NCI-H2081 (cell line): ENCODE data around the gene AURKB.
"Not testable (repeated sequence)": the region's sequence is repeated elsewhere in the genome, so short reads cannot be mapped to it uniquely, and the experiment has no call there.

Source experiments
- DNase-seq, 2 experiments: peaks; one replicate each; lab custom pipeline; 2025; lab: John Stamatoyannopoulos, UW

Gene AURKB

GRCh38 chr17:8187517-8188262 lies 22.7 kb downstream of the AURKB start:
- DNase-seq, result peak; percentile 89 to 93

- DNase-seq, result peak; percentile 90
Measured at GRCh38 chr17:8186787-8187516, 23.4 kb downstream of the AURKB start.

- DNase-seq, result no peak
Measured at GRCh38 chr17:8186446-8186786, 24.0 kb downstream of the AURKB start.

GRCh38 chr17:8185582-8186445 lies 24.6 kb downstream of the AURKB start:
- peak; percentile 51 to 60 for DNase-seq

- DNase-seq, result no peak
Measured at GRCh38 chr17:8176998-8177731, 33.2 kb downstream of the AURKB start.

DNA sequence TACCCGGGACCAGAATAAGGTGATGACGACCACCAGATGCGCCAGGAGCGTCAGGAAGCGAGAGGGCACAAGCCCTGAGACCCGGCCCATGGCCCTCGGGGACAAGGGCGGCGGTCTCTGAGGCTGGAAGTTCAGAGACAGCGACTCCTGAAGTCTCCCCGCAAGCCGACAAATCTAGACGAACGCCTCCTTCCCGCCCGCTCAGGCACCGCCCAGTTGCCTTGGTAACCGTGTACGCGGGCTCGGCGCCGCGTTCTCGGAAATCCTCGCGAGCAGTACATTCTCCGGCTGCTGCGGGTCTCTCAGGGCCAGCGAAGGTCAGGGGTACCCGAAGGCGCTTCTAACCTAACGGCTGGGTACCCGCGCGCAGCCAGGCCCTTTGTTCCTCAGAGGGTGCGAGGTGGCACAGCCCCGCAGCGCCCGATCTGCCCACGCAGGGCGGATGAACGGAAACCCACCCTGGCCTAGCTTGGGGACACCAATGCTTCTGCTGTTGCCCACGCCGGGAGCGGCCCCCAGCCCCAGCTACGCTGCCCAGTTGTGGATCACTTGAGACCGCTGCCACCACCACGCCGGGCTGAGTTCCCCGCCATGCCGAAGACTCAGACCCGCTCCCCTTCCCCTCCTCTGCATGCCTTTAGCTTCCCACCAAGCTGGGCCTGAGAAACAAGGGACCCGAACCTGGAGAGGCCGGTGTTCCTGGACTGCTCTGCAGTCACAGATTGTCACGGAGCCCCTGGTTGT lies 34.0 kb downstream of the AURKB start, which contains the start of gene TMEM107:
Gene TMEM107 (minus strand): TSS at position 184 of the 744 bp plus-strand sequence. CDS start 94 bp downstream, at position 90.
- DNase-seq, result peak; percentile 74 to 83

- DNase-seq, result peak in 1 of 2 experiments; percentile 14
Measured at GRCh38 chr17:8175795-8176196, 34.6 kb downstream of the AURKB start.

GRCh38 chr17:8173871-8174322 lies 36.5 kb downstream of the AURKB start:
- DNase-seq, result no peak

- DNase-seq, result peak; percentile 67 to 92
Measured at GRCh38 chr17:8173056-8173870, 37.1 kb downstream of the AURKB start.

DNA sequence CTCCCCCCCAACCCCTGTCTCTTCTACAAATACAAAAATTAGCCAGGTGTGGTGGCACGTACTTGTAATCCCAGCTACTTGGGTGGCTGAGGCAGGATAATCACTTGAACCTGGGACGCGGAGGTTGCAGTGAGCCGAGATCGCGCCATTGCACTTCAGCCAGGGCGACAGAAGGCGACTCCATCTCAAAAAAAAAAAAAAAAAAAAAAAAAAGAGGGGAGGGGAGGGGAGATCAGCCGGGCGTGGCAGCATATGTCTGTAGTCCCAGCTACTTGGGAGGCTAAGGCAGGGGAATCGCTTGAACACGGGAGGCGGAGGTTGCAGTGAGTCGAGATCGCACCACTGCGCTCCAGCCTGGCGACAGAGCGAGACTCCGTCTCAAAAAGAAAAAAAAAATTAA lies 40.2 kb downstream of the AURKB start:
- not testable (repeated sequence) for DNase-seq

DNA sequence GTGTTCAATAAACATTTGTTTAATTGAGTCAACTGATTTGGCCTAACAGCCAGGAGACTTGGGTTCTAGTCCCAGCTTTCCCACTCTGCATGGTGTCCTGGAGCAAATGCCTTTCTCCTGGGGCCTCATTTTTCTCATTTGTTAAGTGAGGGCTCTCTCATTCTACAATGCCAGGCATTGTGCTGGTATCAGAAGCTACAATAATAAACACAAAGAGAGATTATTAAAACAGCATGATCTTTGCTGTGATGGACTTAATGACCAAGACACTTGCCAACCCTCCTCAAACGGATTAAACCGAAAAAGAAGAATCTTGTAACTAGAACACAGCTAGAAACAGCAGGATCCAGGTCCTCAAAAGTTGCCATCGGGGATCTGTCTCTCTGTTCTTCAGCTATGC lies 42.8 kb downstream of the AURKB start:
- DNase-seq, result no peak

DNA sequence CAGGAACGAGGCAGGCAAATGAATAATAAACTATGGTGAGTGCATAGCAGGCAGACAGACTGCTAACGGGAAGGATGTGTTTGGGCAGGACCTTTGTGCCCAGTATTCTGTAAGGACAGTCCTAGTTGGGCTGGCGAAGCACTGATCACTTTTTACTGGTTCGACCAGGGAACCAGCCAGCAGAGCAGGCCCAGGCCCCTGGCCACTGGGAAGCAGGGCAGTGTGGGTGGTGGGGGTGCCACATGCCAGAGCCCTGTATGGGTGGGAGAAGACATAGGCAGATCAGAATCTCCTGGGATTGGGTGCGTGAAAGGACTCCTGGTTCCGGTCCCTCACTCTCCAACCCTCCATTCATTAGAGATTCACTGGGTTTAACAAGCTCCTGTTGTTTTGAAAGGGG lies 43.6 kb downstream of the AURKB start:
- DNase-seq, result no peak

DNA sequence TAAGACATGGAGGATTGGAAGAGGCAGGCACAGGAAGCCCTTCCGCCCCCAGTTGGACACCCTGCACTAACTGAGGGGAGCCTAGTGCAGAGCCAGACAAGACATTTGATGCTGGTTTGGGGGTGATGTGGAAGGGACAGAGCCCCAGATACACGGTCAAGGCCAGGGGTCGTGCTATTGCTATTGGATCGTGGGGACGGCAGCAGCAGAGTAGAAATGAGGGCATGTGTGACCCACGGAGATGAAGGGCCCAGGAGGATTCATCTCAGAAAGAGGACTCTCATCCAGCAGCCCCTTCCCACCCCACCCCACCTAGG lies 45.6 kb downstream of the AURKB start:
- DNase-seq, result no peak

DNA sequence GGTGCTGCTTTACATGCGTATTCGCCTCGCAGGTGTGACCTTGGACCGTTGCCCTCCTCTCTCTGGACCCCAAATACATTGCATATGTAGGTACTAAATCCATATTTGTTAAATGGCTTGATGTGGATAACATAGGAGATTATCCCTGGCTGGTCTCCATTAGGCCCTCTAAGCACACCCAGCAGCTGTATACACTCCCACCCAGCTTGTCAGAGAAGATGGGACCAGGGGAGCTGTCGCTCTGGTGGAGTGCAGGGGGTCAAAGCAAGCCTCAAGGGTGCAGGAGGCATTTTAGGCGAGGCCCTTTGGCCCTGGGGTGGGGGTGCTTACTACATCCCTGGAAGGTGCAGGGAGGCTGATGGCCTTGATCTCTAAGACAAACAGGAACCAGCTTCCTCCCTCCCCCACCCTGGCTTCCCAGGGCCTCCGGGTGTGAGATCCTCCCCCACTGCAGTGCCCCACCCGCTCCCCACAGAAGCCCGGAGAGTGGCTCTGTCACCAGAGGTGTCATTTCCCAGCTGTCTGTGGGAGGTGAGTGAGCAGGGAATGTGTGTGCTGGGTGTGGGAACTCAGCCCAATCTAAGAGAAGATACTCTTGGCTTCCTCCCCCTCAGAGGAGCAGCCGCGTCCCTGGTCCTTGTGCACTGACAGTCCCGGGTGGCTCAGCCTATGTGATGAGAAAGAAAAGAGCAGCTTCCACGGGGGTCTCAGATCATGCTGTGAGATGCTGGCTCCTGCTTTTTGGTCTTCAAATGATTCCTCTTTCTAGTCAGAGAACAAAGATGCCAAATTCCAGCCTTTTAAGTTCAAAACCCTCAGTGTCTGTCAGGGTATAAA lies 46.2 kb downstream of the AURKB start:
- DNase-seq, result no peak

DNA sequence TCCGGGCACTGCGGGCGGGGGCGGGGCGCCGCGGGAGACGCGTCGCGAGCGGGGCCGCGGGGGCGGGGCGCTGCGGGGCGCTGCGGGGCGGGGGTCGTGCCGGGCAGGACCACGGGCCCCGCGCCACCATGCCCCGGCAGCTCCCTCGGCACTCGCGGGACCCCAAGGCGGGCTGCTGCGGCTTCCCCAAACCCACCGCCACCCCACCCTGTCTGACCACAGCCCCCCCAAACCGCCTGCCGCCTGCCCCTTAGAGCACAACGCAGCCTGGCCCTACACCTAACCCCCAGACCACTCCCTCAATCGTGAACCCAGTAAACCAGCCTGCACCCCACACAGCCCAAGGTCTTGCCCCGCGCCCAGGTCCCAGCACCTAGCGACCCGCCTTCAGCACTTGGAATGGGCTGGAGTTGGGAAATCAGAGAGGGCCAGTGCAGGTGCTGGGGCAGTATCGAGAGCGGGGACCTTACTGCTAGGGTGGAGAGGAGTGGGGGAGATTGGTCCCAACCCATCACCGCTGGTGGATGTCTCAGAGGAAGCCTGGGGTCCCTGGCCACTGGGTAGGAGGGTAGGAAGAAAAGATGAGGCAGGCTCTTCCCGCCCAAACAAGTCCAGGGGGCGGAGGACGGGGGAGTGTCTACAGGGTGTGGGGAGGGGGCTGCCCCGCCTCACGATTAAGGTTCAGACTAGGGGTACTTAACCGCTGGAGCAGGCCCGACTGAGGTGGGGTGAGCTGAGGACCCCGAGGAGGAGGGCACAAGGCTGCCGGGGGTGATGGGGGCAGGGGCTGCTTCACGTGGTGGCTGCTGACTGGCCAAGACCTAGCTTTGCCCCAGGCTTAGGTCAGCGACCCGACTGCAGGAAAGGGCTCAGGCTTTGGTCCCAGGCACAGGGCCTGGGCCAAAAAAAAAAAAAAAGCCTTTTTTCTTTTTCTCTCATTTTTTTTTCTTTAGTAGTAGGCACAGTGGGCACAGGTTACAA lies 47.1 kb downstream of the AURKB start:
- DNase-seq, result no peak

DNA sequence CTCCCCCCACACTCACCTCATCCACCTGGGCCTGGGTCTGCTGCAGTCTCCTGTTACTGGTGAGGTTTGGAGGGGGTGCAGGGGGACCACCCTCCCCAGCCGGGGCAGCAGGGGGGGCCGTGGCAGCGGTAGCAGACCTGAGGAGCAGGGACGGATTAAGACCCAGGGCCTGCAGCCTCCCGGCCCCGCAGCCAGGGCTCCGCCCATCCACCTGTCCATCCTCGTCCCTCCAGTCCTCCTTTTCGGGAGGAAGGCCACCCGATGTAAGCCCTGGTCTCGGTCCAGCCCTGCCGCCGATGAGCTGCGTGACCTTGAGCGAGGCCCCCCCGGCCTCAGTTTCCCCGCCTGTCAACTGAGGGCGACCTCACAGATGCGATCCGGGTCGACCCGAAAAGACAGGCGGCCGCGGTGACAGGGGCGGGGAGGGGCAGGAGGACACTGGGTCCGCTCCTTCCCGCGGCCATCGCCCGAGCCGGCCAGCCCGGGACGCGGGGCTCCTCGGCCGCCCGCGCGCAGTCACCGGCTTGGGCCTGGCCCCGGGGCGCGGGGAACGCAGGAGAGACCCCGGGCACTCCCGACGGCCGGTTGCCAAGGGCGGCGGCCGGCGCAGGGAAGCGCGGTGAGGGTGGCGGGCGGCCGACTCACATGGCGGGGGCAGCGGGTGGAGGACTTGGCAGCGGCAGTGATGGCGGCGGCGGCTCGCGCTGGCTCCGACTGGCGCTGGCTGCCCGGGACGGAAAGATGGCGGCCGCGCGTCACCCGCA lies 48.0 kb downstream of the AURKB start, which contains the start of gene VAMP2:
Gene VAMP2 (minus strand): TSS at position 716 of the 764 bp plus-strand sequence. CDS start 69 bp downstream, at position 647.
- DNase-seq, result peak; percentile 19 to 38
